Tibial artery (tissue), 4 donors: Measurements from ENCODE around the gene CCL23.
"Not testable (repeated sequence)": the region's sequence is repeated elsewhere in the genome, so short reads cannot be mapped to it uniquely, and the experiment has no call there.

Experiments used
- DNase-seq, 2 donors: peaks; one replicate each; pipeline ENCODE4 v3.0.0-alpha.2; 2019
- H3K27ac ChIP-seq, 2 donors: fragments of 200-600 bp; sonication (generic) in 1 of 2; 1 replicate in 1 of 2; 2 replicates in 1 of 2; pipeline ENCODE4 v1.5.1; 2018 to 2019; ENCODE audit warnings: mild to moderate bottlenecking in 1 of 2
- H3K27me3 ChIP-seq, 2 donors: fragments of 200-600 bp; sonication (generic) in 1 of 2; one replicate each; pipeline versions ENCODE4 v1.5.1 to v1.6.0; 2016 to 2019
- H3K36me3 ChIP-seq, 3 donors: fragments of 200-600 bp; sonication (generic) in 2 of 3; one replicate each; pipeline ENCODE4 v1.5.1; 2016 to 2019; ENCODE audit warnings: mild to moderate bottlenecking in 2 of 3
- H3K4me1 ChIP-seq, 4 donors: fragments of 200-600 bp; sonication (generic) in 2 of 4; 1 replicate in 3 of 4; 2 replicates in 1 of 4; pipeline ENCODE4 v1.5.1; 2016 to 2019
- H3K4me3 ChIP-seq, 2 donors: fragments of 200-600 bp; sonication (generic) in 1 of 2; 1 replicate in 1 of 2; 2 replicates in 1 of 2; pipeline ENCODE4 v1.5.1; 2018 to 2019; ENCODE audit warnings: mild to moderate bottlenecking in 2 of 2
- H3K9me3 ChIP-seq, 3 donors: fragments of 200-600 bp; sonication (generic) in 1 of 3; one replicate each; pipeline ENCODE4 v1.5.1; 2016 to 2019
- intact Hi-C: fragments of 100-400 bp; cut with DNase I; formaldehyde crosslinking; loops from one replicate; pipeline ENCODE4 v1.15.0; 2023; ENCODE audit warnings: low total_unique reads
- TF ChIP-seq, protein P1 (sequence below), 2 experiments: fragments of 200-600 bp in 1 of 2; fragments of 450-650 bp in 1 of 2; IDR thresholded peaks; one replicate each; pipeline ENCODE4 v1.5.1; 2017 to 2019; ENCODE audit warnings: antibody characterized with exemption in 2 of 2, mild to moderate bottlenecking in 1 of 2, moderate library complexity in 1 of 2

CCL23 gene

GRCh38 chr17:36016555-36016954 lies 1.2 kb downstream of the CCL23 start:
- TF ChIP-seq, protein P1, sequence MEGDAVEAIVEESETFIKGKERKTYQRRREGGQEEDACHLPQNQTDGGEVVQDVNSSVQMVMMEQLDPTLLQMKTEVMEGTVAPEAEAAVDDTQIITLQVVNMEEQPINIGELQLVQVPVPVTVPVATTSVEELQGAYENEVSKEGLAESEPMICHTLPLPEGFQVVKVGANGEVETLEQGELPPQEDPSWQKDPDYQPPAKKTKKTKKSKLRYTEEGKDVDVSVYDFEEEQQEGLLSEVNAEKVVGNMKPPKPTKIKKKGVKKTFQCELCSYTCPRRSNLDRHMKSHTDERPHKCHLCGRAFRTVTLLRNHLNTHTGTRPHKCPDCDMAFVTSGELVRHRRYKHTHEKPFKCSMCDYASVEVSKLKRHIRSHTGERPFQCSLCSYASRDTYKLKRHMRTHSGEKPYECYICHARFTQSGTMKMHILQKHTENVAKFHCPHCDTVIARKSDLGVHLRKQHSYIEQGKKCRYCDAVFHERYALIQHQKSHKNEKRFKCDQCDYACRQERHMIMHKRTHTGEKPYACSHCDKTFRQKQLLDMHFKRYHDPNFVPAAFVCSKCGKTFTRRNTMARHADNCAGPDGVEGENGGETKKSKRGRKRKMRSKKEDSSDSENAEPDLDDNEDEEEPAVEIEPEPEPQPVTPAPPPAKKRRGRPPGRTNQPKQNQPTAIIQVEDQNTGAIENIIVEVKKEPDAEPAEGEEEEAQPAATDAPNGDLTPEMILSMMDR (IDR thresholded peaks at IDR 0.05): no peak
- Histone ChIP-seq H3K9me3 (peaks cover 2 to 12% (median 10%) of the 10 kb centered on the region in 3 donors), H3K4me1 (no peaks in the 10 kb centered on the region), H3K36me3 (no peaks in the 10 kb centered on the region), H3K4me3 (no peak overlapping the region), H3K27ac (no peak overlapping the region), H3K27me3 (peaks cover 0 to 7% of the 10 kb centered on the region in 2 donors)
- DNase-seq: no peak
- intact Hi-C loops: no loop called here

DNA sequence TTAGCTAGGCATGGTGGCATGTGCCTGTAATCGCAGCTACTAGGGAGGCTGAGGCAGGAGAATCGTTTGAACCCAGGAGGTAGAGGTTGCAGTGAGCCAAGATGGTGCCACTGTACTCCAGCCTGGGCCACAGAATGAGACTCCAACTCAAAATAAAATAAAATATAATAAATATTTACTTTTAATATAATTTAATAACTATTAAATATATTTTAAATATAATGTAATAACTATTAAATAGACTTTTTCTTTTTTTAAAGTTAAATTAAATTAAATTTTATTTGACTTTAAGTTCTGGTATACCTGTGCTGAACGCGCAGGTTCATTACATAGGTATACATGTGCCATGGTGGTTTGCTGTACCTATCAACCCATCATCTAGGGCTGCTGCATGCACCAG lies 1.9 kb downstream of the CCL23 start:
- H3K4me3 ChIP-seq, H3K27me3 ChIP-seq, H3K4me1 ChIP-seq, DNase-seq, H3K36me3 ChIP-seq, intact Hi-C loops, H3K27ac ChIP-seq: not testable (repeated sequence)
- peaks cover 2 to 13% (median 11%) of the 10 kb centered on the region in 3 donors for H3K9me3 ChIP-seq

DNA sequence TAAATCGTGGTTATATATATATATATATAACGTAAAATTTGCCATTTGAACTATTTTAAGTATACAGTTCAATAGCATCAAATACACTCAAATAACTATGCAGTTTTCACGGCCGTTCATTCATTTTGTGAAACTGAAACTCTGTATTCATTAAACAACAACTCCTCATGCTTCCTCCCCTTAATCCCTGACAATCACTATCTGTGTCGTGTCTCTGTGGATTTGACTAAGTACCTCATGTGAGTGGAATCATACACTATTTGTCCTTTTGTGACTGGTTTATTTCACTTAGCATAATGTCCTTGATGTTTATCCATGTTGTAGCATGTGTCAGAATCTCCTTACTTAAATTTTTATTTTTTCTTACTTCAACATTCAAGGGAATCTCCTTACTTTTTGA lies 2.8 kb downstream of the CCL23 start:
- peaks cover 0 to 7% of the 10 kb centered on the region in 2 donors for H3K27me3 ChIP-seq
- H3K36me3 ChIP-seq: no peaks in the 10 kb centered on the region
- no peak for DNase-seq
- intact Hi-C loops: no loop called here
- no peaks in the 10 kb centered on the region for H3K4me1 ChIP-seq
- H3K9me3 ChIP-seq: peaks cover 2 to 16% (median 13%) of the 10 kb centered on the region in 3 donors
- no peak overlapping the region for H3K4me3 ChIP-seq
- TF ChIP-seq, protein P1 (IDR thresholded peaks at IDR 0.05): no peak
- no peak overlapping the region for H3K27ac ChIP-seq

GRCh38 chr17:36011201-36011600 lies 6.6 kb downstream of the CCL23 start:
- no peaks in the 10 kb centered on the region for H3K4me1 ChIP-seq
- no peak overlapping the region for H3K27ac ChIP-seq
- intact Hi-C loops: no loop called here
- no peak for DNase-seq
- peaks cover 0 to 7% of the 10 kb centered on the region in 2 donors for H3K27me3 ChIP-seq
- peaks cover 5 to 29% (median 13%) of the 10 kb centered on the region in 3 donors for H3K9me3 ChIP-seq
- H3K4me3 ChIP-seq: no peak overlapping the region
- no peaks in the 10 kb centered on the region for H3K36me3 ChIP-seq
- TF ChIP-seq, protein P1 (IDR thresholded peaks at IDR 0.05): no peak

DNA sequence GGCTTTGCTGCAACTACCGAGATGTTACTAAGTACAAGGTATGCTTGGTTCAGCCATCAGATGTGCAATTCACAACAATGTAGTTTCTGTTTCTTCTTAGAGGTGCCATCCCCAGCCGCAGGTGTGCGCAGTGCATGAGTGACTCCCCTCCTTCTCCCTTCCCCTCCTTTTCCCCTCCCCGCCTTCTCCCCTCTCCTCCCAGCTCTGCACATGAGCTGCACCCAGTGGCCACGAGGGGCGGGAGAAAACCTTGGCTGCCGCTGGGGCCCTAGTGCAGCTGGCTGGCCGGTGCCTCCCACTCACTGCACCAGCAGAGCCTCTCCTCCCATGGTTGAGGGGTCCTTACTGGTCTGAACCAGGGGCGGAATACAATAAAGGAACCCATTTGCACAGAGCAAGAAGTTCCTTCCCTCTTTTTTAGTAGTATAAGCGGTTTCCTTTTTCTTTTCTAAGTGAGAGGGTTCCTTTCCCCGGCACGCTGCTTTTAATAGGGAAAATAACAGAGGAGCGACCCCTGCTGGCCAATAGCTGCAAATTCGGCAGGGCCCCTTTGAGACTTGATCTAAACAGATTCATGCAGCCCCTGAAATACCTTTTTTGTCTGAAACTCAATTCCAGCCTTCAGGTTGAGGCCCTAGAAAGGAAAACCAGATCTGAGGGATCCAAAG lies 8.6 kb downstream of the CCL23 start:
- peaks cover 0 to 7% of the 10 kb centered on the region in 2 donors for H3K27me3 ChIP-seq
- no peaks in the 10 kb centered on the region for H3K4me1 ChIP-seq
- no peaks in the 10 kb centered on the region for H3K36me3 ChIP-seq
- peaks cover 5 to 29% (median 13%) of the 10 kb centered on the region in 3 donors for H3K9me3 ChIP-seq
- TF ChIP-seq, protein P1 (IDR thresholded peaks at IDR 0.05): no peak
- DNase-seq: no peak
- H3K4me3 ChIP-seq: no peak overlapping the region
- no peak overlapping the region for H3K27ac ChIP-seq
- intact Hi-C loops: no loop called here

- Histone ChIP-seq H3K4me1 (no peaks in the 10 kb centered on the region), H3K4me3 (no peak overlapping the region), H3K27ac (no peak overlapping the region), H3K27me3 (no peaks in the 10 kb centered on the region), H3K9me3 (peaks cover 0 to 10% (median 2%) of the 10 kb centered on the region in 3 donors), H3K36me3 (no peaks in the 10 kb centered on the region)
- no peak for DNase-seq
- TF ChIP-seq, protein P1 (IDR thresholded peaks at IDR 0.05): no peak
- intact Hi-C loops: no loop called here
Observed at GRCh38 chr17:36004594-36005108, 13.1 kb downstream of the CCL23 start.
